ENCODE data around the gene ASTN2.

DNA sequence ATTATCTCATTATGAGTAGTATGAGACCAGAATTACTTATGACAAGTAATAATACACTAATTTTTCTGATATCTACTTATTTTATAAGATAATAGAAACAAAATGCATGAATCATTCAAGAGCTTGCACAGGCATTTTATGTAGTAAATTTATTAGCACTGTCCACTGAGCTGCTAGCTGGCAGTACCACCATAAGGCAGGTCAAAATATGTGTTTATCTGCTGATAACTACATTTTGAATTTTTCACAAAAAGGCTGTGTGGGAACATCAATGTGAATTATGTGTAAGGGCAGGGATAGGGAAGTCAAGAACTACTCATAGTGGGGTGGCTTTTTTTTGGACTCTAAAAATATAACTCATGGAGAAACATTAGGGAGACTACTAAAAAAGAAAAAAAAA is 1011.7 kb downstream of the ASTN2 start:
- no peak for TF ChIP-seq POLR2A (IDR thresholded peaks at IDR 0.05)
- TF ChIP-seq, protein P1, sequence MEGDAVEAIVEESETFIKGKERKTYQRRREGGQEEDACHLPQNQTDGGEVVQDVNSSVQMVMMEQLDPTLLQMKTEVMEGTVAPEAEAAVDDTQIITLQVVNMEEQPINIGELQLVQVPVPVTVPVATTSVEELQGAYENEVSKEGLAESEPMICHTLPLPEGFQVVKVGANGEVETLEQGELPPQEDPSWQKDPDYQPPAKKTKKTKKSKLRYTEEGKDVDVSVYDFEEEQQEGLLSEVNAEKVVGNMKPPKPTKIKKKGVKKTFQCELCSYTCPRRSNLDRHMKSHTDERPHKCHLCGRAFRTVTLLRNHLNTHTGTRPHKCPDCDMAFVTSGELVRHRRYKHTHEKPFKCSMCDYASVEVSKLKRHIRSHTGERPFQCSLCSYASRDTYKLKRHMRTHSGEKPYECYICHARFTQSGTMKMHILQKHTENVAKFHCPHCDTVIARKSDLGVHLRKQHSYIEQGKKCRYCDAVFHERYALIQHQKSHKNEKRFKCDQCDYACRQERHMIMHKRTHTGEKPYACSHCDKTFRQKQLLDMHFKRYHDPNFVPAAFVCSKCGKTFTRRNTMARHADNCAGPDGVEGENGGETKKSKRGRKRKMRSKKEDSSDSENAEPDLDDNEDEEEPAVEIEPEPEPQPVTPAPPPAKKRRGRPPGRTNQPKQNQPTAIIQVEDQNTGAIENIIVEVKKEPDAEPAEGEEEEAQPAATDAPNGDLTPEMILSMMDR (IDR thresholded peaks at IDR 0.05) = no peak

Measured in Peyer's patch (tissue), 4 donors.